GM12878 (cell line): ENCODE measurements around the gene TMEM14B. TPM values are rescaled to one million over a fixed set of nuclear protein-coding genes. Genes with fewer than 3 reads are reported as not detected.
A peak's percentile ranks its signal among the peaks of the same experiment; 100 is the strongest.

Experiments used
- ATAC-seq: fragments of 200-7000 bp; cut with Tn5 transposase; 3 replicates; pipeline ENCODE4 v1.9.1; 2020; ENCODE audit warnings: mild to moderate bottlenecking, moderate library complexity
- BruUV-seq: library from RNA; stranded (reverse); fragments of 400-500 nt; replicated peaks from 2 replicates; lab custom pipeline; 2021; lab: Mats Ljungman, UMichigan
- CTCF ChIA-PET: fragments of 300-600 bp; sonication (Branson Sonifier 250); formaldehyde crosslinking; extraction: SDS; loops from one replicate; lab custom pipeline; 2021; ENCODE audit warnings: inconsistent platforms; lab: Yijun Ruan, JAX
- POLR2A ChIA-PET: fragments of 350-600 bp; formaldehyde crosslinking; extraction: SDS; loops from one replicate; lab custom pipeline; 2021; ENCODE audit warnings: inconsistent platforms; lab: Charles Lee
- RAD21 ChIA-PET: fragments of 300-600 bp; sonication (Branson Sonifier 250); formaldehyde crosslinking; loops from one replicate; lab custom pipeline; 2023; ENCODE audit warnings: antibody characterized with exemption; ENCODE audit not compliant: unreplicated experiment; lab: Charles Lee
- SMC1A ChIA-PET: fragments of 300-600 bp; sonication (Branson Sonifier 250); formaldehyde crosslinking; loops from one replicate; lab custom pipeline; 2023; ENCODE audit not compliant: unreplicated experiment, uncharacterized antibody; lab: Charles Lee
- DNase-seq: peaks from one replicate; pipeline ENCODE4 v3.0.0-alpha.2; 2011; ENCODE audit warnings: low read depth, low spot score
- FAIRE-seq: peaks from 3 replicates; lab custom pipeline; 2011; peaks lifted over from hg19 to GRCh38; lab: Jason Lieb, UNC
- H2AFZ ChIP-seq: 2 replicates; pipeline ENCODE4 v1.6.0; 2011; ENCODE audit warnings: low read depth, low read length, control low read depth; ENCODE audit not compliant: control insufficient read depth
- H3K27ac ChIP-seq: 2 replicates; pipeline ENCODE4 v1.5.1; 2011; ENCODE audit warnings: control low read depth; ENCODE audit not compliant: control insufficient read depth, insufficient read depth
- H3K27me3 ChIP-seq, 2 experiments: replicated peaks in 1 of 2; 2 replicates each; pipeline versions ENCODE4 v1.6.0 to v1.6.1; 2011; ENCODE audit warnings: low read length in 1 of 2; ENCODE audit not compliant: control insufficient read depth in 2 of 2, insufficient read depth in 2 of 2
- H3K36me3 ChIP-seq, 2 experiments: 2 replicates each; pipeline ENCODE4 v1.5.1; 2011; ENCODE audit warnings: low read length in 1 of 2; ENCODE audit not compliant: control insufficient read depth in 2 of 2, insufficient read depth in 2 of 2
- H3K4me1 ChIP-seq: 2 replicates; pipeline ENCODE4 v1.6.1; 2011; ENCODE audit warnings: mild to moderate bottlenecking, low read length, moderate library complexity, mixed read lengths; ENCODE audit not compliant: control insufficient read depth, insufficient read depth
- H3K4me2 ChIP-seq: 2 replicates; pipeline ENCODE4 v1.6.0; 2011; ENCODE audit warnings: control low read depth; ENCODE audit not compliant: control insufficient read depth, insufficient read depth
- H3K4me3 ChIP-seq: fragments of 200-600 bp; sonication (generic); 2 replicates; pipeline ENCODE4 v1.5.1; 2016
- H3K79me2 ChIP-seq: 2 replicates; pipeline ENCODE4 v1.6.0; 2011; ENCODE audit warnings: low read length; ENCODE audit not compliant: control insufficient read depth, insufficient read depth
- H3K9ac ChIP-seq: 2 replicates; pipeline ENCODE4 v1.8.0; 2011; ENCODE audit warnings: low read length, control low read depth, mixed read lengths; ENCODE audit not compliant: control insufficient read depth, insufficient read depth
- H3K9me3 ChIP-seq: replicated peaks from 3 replicates; pipeline ENCODE4 v1.5.1; 2011; ENCODE audit warnings: mild to moderate bottlenecking, low read length; ENCODE audit not compliant: control insufficient read depth, insufficient read depth
- H4K20me1 ChIP-seq: 2 replicates; pipeline ENCODE4 v1.6.0; 2011; ENCODE audit not compliant: control insufficient read depth, insufficient read depth
- BHLHE40 ChIP-seq, 2 experiments: fragments of 450-650 bp in 1 of 2; IDR thresholded peaks; 2 replicates each; pipeline ENCODE4 v1.6.1; 2011 to 2017; ENCODE audit warnings: low read depth in 2 of 2, borderline replicate concordance in 1 of 2, improper control_type of control experiment in 1 of 2, low read length in 1 of 2, mild to moderate bottlenecking in 1 of 2
- FOS ChIP-seq: IDR thresholded peaks from 3 replicates; pipeline ENCODE4 v1.6.1; 2011; ENCODE audit warnings: borderline replicate concordance; ENCODE audit not compliant: insufficient read length; ENCODE audit errors: extremely low read depth
- MYB ChIP-seq: fragments of 150-350 bp; IDR thresholded peaks from 2 replicates; pipeline ENCODE4 v1.6.1; 2014; ENCODE audit warnings: mild to moderate bottlenecking, low read depth, low read length, borderline replicate concordance
- NFYB ChIP-seq: IDR thresholded peaks from 2 replicates; pipeline ENCODE4 v1.6.1; 2011; ENCODE audit warnings: low read depth, mild to moderate bottlenecking, low read length, improper control_type of control experiment, moderate library complexity; ENCODE audit not compliant: insufficient read depth
- RUNX3 ChIP-seq: IDR thresholded peaks from 2 replicates; pipeline ENCODE4 v1.6.1; 2012; ENCODE audit warnings: low read length, inconsistent platforms
- SKIL ChIP-seq: fragments of 450-650 bp; IDR thresholded peaks from 2 replicates; pipeline ENCODE4 v1.6.1; 2017; ENCODE audit warnings: mild to moderate bottlenecking, low read depth, inconsistent platforms; ENCODE audit not compliant: poor library complexity, severe bottlenecking
- SP1 ChIP-seq: IDR thresholded peaks from one replicate; pipeline ENCODE4 v1.6.1; 2011; ENCODE audit warnings: low read depth, low read length
- whole genome bisulfite sequencing: methylation state at CpG from one replicate; pipeline ENCODE4 v1.1.6; 2016; ENCODE audit warnings: low lambda C conversion rate; ENCODE audit not compliant: insufficient replicate concordance, insufficient coverage; ENCODE audit errors: missing lambda C conversion rate; 5-methylcytosine and 5-hydroxymethylcytosine counted together
- in situ Hi-C: fragments of 300-500 bp; cut with MboI; formaldehyde crosslinking; loops from 9 replicates; pipeline ENCODE4 v1.14.3; 2018; ENCODE audit warnings: mixed read lengths
- intact Hi-C: fragments of 100-400 bp; cut with micrococcal nuclease; formaldehyde crosslinking; loops from one replicate; pipeline ENCODE4 v1.14.2; 2022; ENCODE audit not compliant: unreplicated experiment
- polyA plus RNA-seq, 11 experiments: library from polyadenylated mRNA; depleted of rRNA in 4 of 11; unstranded in 6 of 11; stranded (reverse) in 5 of 11; fragments of >200 nt; fragmentation: Nextera tagmentation in 4 of 11; fragmentation: Illumina TruSeq in 1 of 11; extraction: Ambion mirVana in 4 of 11; extraction: Trizol in 1 of 11; gene quantifications; 1 replicate in 1 of 11; 2 replicates in 10 of 11; pipeline versions ENCODE4 v1.2.1 to v1.2.3, GENCODE V29; 2011 to 2016; ENCODE audit warnings: inconsistent platforms in 2 of 11, missing spikeins in 2 of 11, low read depth in 1 of 11
- total RNA-seq, 4 experiments: library from RNA; depleted of rRNA in 3 of 4; stranded (reverse); fragments of >200 nt in 3 of 4; fragmentation: Illumina TruSeq in 1 of 4; extraction: Trizol in 1 of 4; gene quantifications; 2 replicates each; pipeline versions ENCODE4 v1.2.1 to v1.2.3, GENCODE V29; 2013 to 2021

The TMEM14B gene
- total and polyA plus RNA-seq, 10 of the 15 experiments (the other 5 are each of a cell fraction or from before 2014, with no cell fraction given), result 80.5 to 399 (median 136) TPM

GRCh38 chr6:10719296-10719963 lies 28.2 kb upstream of the TMEM14B start:
- Histone ChIP-seq H3K9me3 (peaks cover 12% of the 10 kb centered on the region), H3K4me1 (peaks cover 4% of the 10 kb centered on the region; the same call in 1 of the 2 replicates), H3K4me2 (peak overlapping the region; percentile 75), H2AFZ (no peak overlapping the region; the same call in 1 of the 2 replicates), H3K9ac (peak overlapping the region; percentile 73; the same call in 1 of the 2 replicates), H3K79me2 (peaks cover 13% of the 10 kb centered on the region)
- CTCF ChIA-PET, result interaction anchor here (0.9 to 2.2 kb wide), 3 partner anchors 8 to 241 kb away, joined by 3 to 7 read pairs (median 5); no protein-coding TSS in a partner anchor
- WGBS, result 79% methylated on average over 8 of the region's 8 CpGs
- DNase-seq, result no peak
- ATAC-seq, result no peak
- TF ChIP-seq RUNX3, result 0 out of 2 replicates have a peak, but pooled peaks have one; percentile 3
- TF ChIP-seq SKIL, result no peak
- peak; percentile 97 for TF ChIP-seq NFYB
- TF ChIP-seq MYB, result no peak
- TF ChIP-seq SP1, result peak; percentile 71
- TF ChIP-seq FOS, result peak; percentile 44
- peak in 1 of 2 experiments; percentile 20; a peak in 1 of 4 replicates for TF ChIP-seq BHLHE40 (IDR thresholded peaks at IDR 0.05; ENCODE audit: borderline replicate concordance in 1 of 2, low read depth in 2 of 2, low read length in 1 of 2)
- TF ChIP-seq, all 136 proteins: peak for 5
- Histone ChIP-seq H3K36me3 (no peaks in the 10 kb centered on the region), H3K27ac (peak overlapping the region; percentile 78; the same call in 1 of the 2 replicates), H3K27me3 (no peaks in the 10 kb centered on the region), H4K20me1 (no peaks in the 10 kb centered on the region), H3K4me3 (peak overlapping the region; percentile 76; the same call in 1 of the 2 replicates)
- SMC1A ChIA-PET, result interaction anchor here (0.5 to 3.1 kb wide), 7 partner anchors 9 to 241 kb away, joined by 3 to 8 read pairs (median 3); no protein-coding TSS in a partner anchor
- POLR2A ChIA-PET, result interaction anchor here (0.8 to 6.0 kb wide), 3 partner anchors 9 to 24 kb away, joined by 3 to 40 read pairs (median 3); partner anchors contain the start of genes C6orf52 and PAK1IP1
- in situ Hi-C loops (no loop called here), intact Hi-C loops (no loop called here)
- FAIRE-seq, result no peak
- TSS peak; percentile 71 for BruUV-seq
- RAD21 ChIA-PET, result interaction anchor here (0.9 to 2.4 kb wide), 3 partner anchors 28 to 83 kb away, joined by 3 to 12 read pairs (median 4); partner anchors contain the start of gene TMEM14B
